GM18502 (cell line): ENCODE measurements around the gene GLRA1.
"Not testable (repeated sequence)": the region's sequence is repeated elsewhere in the genome, so short reads cannot be mapped to it uniquely, and the experiment has no call there.

ENCODE experiments used
- ATAC-seq: cut with Tn5 transposase; IDR thresholded peaks from one replicate; pipeline ENCODE4 v1.9.1; 2021; ENCODE audit warnings: mild to moderate bottlenecking; ENCODE audit not compliant: unreplicated experiment, poor library complexity

The GLRA1 gene

DNA sequence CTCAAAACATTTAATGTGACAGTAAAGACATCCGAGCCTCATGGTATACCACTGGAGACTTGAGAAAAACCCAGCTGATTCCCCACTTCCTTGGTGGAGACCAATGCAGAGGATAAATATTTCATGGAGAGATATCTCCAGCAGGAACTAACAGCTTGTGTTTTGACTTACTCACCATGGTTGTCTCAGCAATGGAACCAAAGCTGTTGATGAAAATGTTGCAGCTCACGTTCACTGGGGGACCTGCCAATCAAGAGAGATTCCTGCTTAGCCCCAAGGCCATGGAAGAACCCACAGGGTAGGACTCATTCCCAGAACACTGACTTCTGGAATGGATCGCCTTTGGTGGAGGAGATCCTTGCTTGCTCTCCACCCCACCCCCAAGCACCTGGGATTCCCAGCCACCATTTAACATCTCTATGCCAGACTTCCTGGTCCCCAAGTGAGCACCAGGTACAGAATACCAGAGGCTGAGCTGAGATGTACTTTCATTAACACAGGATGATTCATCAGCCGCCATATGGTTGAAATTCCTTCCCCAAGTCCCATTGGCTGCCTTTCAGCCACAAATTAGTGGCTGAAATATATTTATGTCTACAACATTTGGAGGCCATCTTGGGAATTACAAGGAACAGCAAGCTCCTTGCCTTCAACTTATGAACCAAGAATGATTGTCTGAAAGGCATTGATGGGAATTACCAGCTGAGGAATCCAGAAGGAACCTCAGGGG is 37.9 kb downstream of the GLRA1 start:
- no peak for ATAC-seq

GRCh38 chr5:151885138-151885908 is 39.3 kb downstream of the GLRA1 start:
- peak; percentile 61 for ATAC-seq

GRCh38 chr5:151881621-151882225 is 42.9 kb downstream of the GLRA1 start:
- no peak for ATAC-seq

GRCh38 chr5:151880324-151880723 is 44.3 kb downstream of the GLRA1 start:
- no peak for ATAC-seq

DNA sequence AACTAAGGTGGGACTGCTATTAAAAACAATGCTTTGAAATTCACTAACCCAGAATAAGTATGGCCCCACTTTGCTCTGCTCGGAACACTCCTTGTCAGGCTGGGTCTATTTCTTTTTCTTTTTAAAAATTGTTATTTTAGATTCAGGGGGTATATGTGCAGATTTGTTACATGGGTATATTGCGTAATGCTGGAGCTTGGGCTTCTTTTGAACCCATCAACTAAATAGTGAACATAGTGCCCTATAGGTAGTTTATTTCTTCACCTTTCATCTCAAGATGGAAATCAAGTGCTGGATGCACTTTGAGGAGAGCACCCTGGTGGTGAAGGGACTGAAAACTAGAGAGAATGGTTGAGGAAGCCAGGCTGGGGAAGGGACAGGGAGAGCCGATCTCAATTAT is 51.0 kb downstream of the GLRA1 start:
- no peak for ATAC-seq

DNA sequence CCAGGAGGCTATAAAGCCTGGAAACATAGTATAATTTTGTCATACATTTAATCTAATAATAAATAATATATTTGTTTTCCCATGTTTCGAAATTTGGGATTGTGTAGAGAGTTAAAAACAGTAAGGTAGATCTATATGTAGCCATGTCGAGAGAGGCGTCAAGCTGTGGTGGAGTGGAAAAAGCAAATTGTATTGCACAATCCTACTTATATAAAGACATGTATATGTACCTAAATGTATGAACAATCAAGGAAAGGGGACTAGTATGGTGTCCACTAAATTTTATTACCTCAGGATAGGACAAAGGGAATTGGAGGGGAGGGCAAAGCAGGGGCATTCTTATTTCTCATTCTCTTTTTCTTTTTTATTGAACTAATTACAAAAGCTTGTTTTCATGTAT is 52.0 kb downstream of the GLRA1 start:
- ATAC-seq = no peak

- ATAC-seq = no peak
Observed at GRCh38 chr5:151870820-151871219, 53.8 kb downstream of the GLRA1 start.

GRCh38 chr5:151870271-151870670 is 54.4 kb downstream of the GLRA1 start:
- ATAC-seq = no peak

GRCh38 chr5:151869843-151870242 is 54.8 kb downstream of the GLRA1 start:
- no peak for ATAC-seq

- no peak for ATAC-seq
Observed at GRCh38 chr5:151868451-151868850, 56.2 kb downstream of the GLRA1 start.

DNA sequence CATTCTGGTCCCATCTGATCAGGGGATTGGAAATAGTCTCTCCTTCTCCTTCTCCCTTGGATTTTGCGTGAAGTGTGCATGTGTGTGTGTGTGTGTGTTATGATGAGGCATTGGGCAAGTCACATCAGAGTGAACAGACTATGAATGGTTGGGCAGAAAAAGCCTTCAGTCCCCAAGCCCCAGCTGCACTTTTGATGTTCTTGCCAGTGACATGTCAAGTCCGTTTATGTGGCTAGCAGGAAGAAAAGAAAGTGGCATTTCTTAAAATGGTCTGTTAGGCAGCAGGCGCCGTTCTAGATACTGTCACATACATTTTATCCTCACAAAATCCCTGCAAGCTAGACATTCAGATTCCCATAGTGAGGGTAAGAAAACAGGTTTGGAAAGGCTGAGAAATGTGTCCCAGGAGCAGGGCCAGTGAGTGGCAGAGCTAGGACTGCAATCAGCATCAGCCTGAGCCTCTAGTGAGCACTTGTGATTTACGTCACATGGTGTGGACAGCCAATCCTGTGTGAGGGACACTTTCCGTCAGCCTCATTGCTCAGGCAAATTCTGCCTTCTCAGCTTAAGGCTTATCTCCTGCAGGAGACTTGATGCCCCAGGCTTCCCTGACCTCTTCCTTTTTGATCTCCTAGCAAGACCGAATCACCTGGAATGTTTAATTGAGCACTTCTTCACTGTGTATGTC is 60.4 kb downstream of the GLRA1 start:
- no peak for ATAC-seq

- ATAC-seq = no peak
Observed at GRCh38 chr5:151863566-151863965, 61.1 kb downstream of the GLRA1 start.

GRCh38 chr5:151862811-151863472 is 61.7 kb downstream of the GLRA1 start:
- ATAC-seq = peak; percentile 88

- ATAC-seq = not testable (repeated sequence)
Observed at GRCh38 chr5:151860867-151861266, 63.8 kb downstream of the GLRA1 start.

GRCh38 chr5:151856861-151857260 is 67.8 kb downstream of the GLRA1 start:
- ATAC-seq = no peak

- no peak for ATAC-seq
Observed at GRCh38 chr5:151855701-151856100, 69.0 kb downstream of the GLRA1 start.

- no peak for ATAC-seq
Observed at GRCh38 chr5:151847871-151848270, 76.8 kb downstream of the GLRA1 start.

DNA sequence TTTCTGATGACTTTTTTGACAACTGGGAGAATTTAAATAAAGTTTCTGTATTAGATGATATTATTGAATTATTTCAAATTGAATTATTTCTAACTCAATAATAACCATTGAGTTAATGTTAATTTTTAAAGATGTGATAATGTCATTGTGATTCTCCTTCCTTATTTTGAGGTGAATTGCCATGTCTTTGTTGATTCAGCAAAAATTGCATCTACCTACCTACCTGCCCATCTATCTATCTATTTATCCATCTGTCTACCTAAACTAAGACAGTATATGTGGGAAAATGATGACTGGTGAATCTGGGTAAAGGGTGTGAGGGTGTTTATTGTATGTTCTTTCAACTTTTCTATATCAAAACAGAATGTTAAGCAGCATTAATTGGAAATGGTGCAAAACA is 77.9 kb downstream of the GLRA1 start:
- no peak for ATAC-seq

- not testable (repeated sequence) for ATAC-seq
Observed at GRCh38 chr5:151832843-151833242, 91.8 kb downstream of the GLRA1 start.

DNA sequence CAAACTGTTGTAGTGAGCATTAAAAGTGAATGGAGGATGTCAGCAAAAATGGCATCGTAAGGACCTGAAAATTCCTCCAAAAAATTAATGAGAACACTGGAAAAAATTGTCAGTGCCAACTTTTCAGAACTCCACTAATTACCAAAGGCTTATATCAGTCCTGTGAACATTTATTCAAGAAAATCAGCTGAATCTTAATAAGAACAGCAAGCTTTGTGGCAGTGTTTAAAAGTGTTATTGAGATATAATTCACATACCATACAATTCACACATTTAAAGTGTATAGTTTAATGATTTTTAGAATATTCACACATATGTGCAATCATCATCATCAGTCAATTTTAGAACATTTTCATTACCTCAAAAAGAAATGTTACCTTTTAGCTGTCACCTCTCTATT is 95.3 kb downstream of the GLRA1 start:
- no peak for ATAC-seq
